Tibial artery (tissue), 4 donors: ENCODE measurements around the gene DPP4.

ENCODE experiments used
- DNase-seq, 2 donors: peaks; one replicate each; pipeline ENCODE4 v3.0.0-alpha.2; 2019
- H3K27ac ChIP-seq, 2 donors: fragments of 200-600 bp; sonication (generic) in 1 of 2; 1 replicate in 1 of 2; 2 replicates in 1 of 2; pipeline ENCODE4 v1.5.1; 2018 to 2019; ENCODE audit warnings: mild to moderate bottlenecking in 1 of 2
- H3K27me3 ChIP-seq, 2 donors: fragments of 200-600 bp; sonication (generic) in 1 of 2; one replicate each; pipeline versions ENCODE4 v1.5.1 to v1.6.0; 2016 to 2019
- H3K36me3 ChIP-seq, 3 donors: fragments of 200-600 bp; sonication (generic) in 2 of 3; one replicate each; pipeline ENCODE4 v1.5.1; 2016 to 2019; ENCODE audit warnings: mild to moderate bottlenecking in 2 of 3
- H3K4me1 ChIP-seq, 4 donors: fragments of 200-600 bp; sonication (generic) in 2 of 4; 1 replicate in 3 of 4; 2 replicates in 1 of 4; pipeline ENCODE4 v1.5.1; 2016 to 2019
- H3K4me3 ChIP-seq, 2 donors: fragments of 200-600 bp; sonication (generic) in 1 of 2; 1 replicate in 1 of 2; 2 replicates in 1 of 2; pipeline ENCODE4 v1.5.1; 2018 to 2019; ENCODE audit warnings: mild to moderate bottlenecking in 2 of 2
- H3K9me3 ChIP-seq, 3 donors: fragments of 200-600 bp; sonication (generic) in 1 of 3; one replicate each; pipeline ENCODE4 v1.5.1; 2016 to 2019
- CTCF ChIP-seq, 2 experiments: fragments of 200-600 bp in 1 of 2; fragments of 450-650 bp in 1 of 2; IDR thresholded peaks; one replicate each; pipeline ENCODE4 v1.5.1; 2017 to 2019; ENCODE audit warnings: antibody characterized with exemption in 2 of 2, mild to moderate bottlenecking in 1 of 2, moderate library complexity in 1 of 2
- intact Hi-C: fragments of 100-400 bp; cut with DNase I; formaldehyde crosslinking; loops from one replicate; pipeline ENCODE4 v1.15.0; 2023; ENCODE audit warnings: low total_unique reads

Gene DPP4

GRCh38 chr2:162074928-162075688, 1.1 kb upstream of the DPP4 start:
- no peak overlapping the region for H3K27ac ChIP-seq
- no peak overlapping the region for H3K4me3 ChIP-seq
- H3K9me3 ChIP-seq: peaks cover 0 to 13% (median 12%) of the 10 kb centered on the region in 3 donors
- no peak for DNase-seq
- no peak for TF ChIP-seq CTCF (IDR thresholded peaks at IDR 0.05)
- peaks cover 0 to 16% (median 7%) of the 10 kb centered on the region in 4 donors for H3K4me1 ChIP-seq
- peaks cover 0 to 25% of the 10 kb centered on the region in 2 donors for H3K27me3 ChIP-seq
- H3K36me3 ChIP-seq: no peaks in the 10 kb centered on the region
- intact Hi-C loops: no loop called here

- Histone ChIP-seq H3K4me3 (peak overlapping the region in 1 of 2 donors; percentile 50), H3K27me3 (peaks cover 0 to 25% of the 10 kb centered on the region in 2 donors), H3K4me1 (peaks cover 0 to 16% (median 7%) of the 10 kb centered on the region in 4 donors), H3K36me3 (no peaks in the 10 kb centered on the region), H3K27ac (no peak overlapping the region), H3K9me3 (peaks cover 0 to 11% (median 10%) of the 10 kb centered on the region in 3 donors)
- no peak for TF ChIP-seq CTCF (IDR thresholded peaks at IDR 0.05)
- intact Hi-C loops: no loop called here
- no peak for DNase-seq
These were observed 549 bp upstream of the DPP4 start for GRCh38 chr2:162074632-162074895.

GRCh38 chr2:162072976-162073887, 783 bp downstream of the DPP4 start:
- intact Hi-C loops: no loop called here
- peak overlapping the region; percentile 35 to 50 for H3K4me3 ChIP-seq
- H3K27ac ChIP-seq: no peak overlapping the region
- no peak for DNase-seq
- H3K4me1 ChIP-seq: peaks cover 0 to 16% (median 7%) of the 10 kb centered on the region in 4 donors
- no peaks in the 10 kb centered on the region for H3K9me3 ChIP-seq
- peaks cover 0 to 25% of the 10 kb centered on the region in 2 donors for H3K27me3 ChIP-seq
- H3K36me3 ChIP-seq: no peaks in the 10 kb centered on the region
- no peak for TF ChIP-seq CTCF (IDR thresholded peaks at IDR 0.05)

DNA sequence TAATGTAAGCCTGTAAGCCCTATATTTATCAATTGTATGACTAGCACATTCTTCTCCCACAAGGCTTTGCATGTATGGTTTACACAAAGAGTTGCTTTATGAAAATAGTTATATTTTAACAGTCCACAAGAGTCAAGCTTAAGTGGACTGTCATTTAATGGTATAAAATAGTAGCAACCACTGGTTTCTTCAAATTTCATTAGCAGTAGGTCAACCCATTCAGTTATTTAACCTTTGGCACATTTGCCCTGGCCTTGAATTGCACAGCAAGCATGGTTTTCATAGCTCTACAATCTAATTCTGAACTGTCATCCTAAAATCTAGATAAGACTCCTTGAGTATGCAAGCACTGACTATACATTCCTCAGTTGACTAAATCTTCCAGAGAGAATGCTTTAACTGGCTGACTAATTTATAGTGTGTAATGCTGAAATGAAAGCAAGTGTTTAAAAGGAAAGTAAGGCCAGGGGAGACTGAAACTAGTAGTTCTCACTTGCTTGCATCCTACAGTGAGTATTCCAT, 1.8 kb downstream of the DPP4 start:
- Histone ChIP-seq H3K27me3 (peaks cover 0 to 25% of the 10 kb centered on the region in 2 donors), H3K9me3 (no peaks in the 10 kb centered on the region), H3K36me3 (no peaks in the 10 kb centered on the region), H3K4me3 (no peak overlapping the region), H3K4me1 (peaks cover 0 to 16% (median 7%) of the 10 kb centered on the region in 4 donors), H3K27ac (no peak overlapping the region)
- TF ChIP-seq CTCF (IDR thresholded peaks at IDR 0.05): no peak
- intact Hi-C loops: no loop called here
- no peak for DNase-seq

DNA sequence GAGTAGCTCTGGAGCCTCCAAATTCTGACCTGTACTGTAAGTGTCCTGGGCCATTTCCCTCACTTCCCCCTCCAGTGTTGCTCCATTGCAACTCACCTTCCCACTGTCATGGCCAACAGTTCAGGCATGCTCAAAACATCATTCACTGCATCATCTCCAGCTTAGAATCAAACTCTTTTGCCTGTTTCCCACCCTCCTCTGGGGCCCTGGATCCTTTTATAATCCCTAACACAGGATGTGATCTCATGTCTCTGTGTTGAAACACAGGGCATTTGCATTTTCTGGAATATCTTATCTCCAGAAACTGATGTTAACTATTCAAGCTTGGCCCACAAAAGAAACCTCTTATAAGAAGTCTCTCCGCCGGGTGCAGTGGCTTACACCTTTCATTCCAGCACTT, 3.0 kb downstream of the DPP4 start:
- Histone ChIP-seq H3K36me3 (no peaks in the 10 kb centered on the region), H3K4me1 (peaks cover 0 to 16% (median 7%) of the 10 kb centered on the region in 4 donors), H3K27ac (no peak overlapping the region), H3K27me3 (peaks cover 0 to 25% of the 10 kb centered on the region in 2 donors), H3K9me3 (no peaks in the 10 kb centered on the region), H3K4me3 (no peak overlapping the region)
- DNase-seq: no peak
- no peak for TF ChIP-seq CTCF (IDR thresholded peaks at IDR 0.05)
- intact Hi-C loops: no loop called here
